Activated T-helper 1 cell treated with anti-CD3 and anti-CD28 coated beads, Interleukin-2, amount 50 U/mL, for 16 hours (primary cell): ENCODE results near the gene MAN2A1.
"Not testable (repeated sequence)": the region's sequence is repeated elsewhere in the genome, so short reads cannot be mapped to it uniquely, and the experiment has no call there.

Source experiments
- DNase-seq, 2 donors: peaks; one replicate each; pipeline ENCODE4 v3.0.0-alpha.2; 2020; ENCODE audit warnings: low read depth in 1 of 2, low spot score in 1 of 2

The MAN2A1 gene

GRCh38 chr5:109857405-109858031 is 167.8 kb downstream of the MAN2A1 start:
- DNase-seq, result no peak

DNA sequence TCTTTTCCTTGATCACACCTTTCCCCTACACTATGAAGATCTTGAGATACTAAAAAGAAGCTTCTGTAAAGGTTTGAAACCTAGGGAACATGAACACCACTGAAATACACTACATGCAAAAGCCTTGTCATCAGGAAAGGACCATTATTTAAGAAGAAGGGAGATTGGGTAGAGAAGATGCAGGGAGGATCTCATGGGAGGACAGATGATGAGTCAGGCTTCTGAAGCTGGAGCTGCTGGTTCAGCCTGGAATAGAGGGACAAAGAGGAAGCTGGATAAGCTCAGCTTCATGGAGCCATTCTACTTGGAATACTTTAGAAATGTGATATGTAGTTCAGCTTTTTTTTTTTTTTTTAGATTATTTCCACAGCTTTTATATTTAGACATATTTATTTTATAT is 169.8 kb downstream of the MAN2A1 start:
- no peak for DNase-seq

DNA sequence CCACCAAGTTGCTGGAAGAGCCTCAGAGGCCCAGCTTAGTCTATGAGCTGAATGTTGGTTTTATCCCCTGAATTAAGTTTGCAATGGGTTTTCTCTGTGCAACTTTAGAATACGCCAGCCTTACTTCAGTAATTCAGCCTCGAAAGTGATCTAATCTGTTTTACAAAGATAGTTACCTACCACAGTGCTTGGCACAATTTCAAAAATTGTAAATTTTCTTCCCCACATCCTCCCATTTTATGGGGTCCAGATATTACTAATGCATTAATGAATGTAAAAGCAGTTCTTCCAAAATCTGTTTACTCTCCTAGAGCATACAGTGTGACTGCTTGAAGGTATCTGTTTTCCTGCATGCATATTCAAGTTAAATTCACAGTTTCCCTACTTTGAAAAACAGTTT is 172.6 kb downstream of the MAN2A1 start:
- DNase-seq, result no peak

GRCh38 chr5:109863752-109864151 is 174.0 kb downstream of the MAN2A1 start:
- DNase-seq, result no peak

GRCh38 chr5:109865637-109866036 is 175.9 kb downstream of the MAN2A1 start:
- no peak for DNase-seq

- DNase-seq, result no peak
These were observed 176.3 kb downstream of the MAN2A1 start for GRCh38 chr5:109866051-109866450.

DNA sequence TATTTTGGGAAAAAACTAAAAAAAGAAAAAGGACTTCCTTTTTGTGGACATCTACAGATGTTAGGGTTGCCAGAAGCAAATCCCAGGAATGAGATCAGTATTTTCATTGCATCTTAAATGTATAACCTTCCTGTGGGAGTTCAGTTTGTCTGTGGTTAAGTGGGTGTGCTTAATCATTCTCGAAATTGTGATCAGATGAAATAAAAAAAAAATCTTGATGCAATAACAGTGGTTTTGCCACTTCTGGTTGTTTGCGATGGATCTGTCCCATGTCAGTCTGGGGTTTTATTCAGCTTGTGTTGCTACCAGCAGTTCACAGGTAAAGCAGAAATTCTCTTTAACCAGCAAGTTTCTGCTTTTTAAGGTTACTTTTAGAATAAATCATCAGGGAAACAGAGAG is 179.0 kb downstream of the MAN2A1 start:
- no peak for DNase-seq

- DNase-seq, result no peak
These were observed 184.0 kb downstream of the MAN2A1 start for GRCh38 chr5:109873687-109874086.

- DNase-seq, result no peak
These were observed 184.4 kb downstream of the MAN2A1 start for GRCh38 chr5:109874108-109874507.

GRCh38 chr5:109876030-109876725 is 186.5 kb downstream of the MAN2A1 start:
- no peak for DNase-seq

- DNase-seq, result no peak
These were observed 187.4 kb downstream of the MAN2A1 start for GRCh38 chr5:109876941-109877669.

DNA sequence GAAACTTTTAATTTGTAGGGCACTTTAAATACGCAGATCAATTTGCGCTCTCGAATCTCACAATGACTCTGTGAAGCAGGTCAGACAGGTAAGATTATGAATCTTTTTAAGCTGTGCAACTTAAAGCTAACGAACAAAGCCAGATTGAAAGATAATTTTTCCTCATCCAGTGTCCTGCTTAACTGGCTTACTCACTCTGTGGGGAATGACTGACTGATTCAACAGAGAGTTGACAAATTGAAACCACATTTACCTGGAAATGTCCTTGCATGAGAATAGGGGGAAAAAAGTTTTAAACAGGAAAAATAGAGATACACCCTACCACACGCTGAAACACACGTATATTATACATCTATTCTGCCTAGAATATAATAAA is 187.9 kb downstream of the MAN2A1 start:
- DNase-seq, result no peak

DNA sequence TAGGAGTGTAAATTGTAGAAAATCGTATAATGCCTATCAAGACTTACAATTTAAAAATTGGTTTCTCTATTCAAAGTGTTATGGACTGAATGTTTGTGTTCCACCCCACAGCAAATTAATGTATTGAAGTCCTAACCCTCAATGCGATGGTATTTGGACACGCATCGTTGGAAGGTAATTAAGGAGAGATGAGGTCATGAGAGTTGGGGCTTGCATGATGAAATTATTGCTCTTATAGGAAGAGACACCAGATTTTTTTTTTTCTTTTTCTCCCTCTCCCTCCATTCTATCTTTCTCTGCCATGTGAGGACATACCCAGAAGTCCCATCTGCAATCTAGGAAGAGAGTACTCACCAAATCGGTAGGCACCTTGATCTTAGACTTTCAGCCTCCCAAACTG is 189.2 kb downstream of the MAN2A1 start:
- DNase-seq, result no peak

DNA sequence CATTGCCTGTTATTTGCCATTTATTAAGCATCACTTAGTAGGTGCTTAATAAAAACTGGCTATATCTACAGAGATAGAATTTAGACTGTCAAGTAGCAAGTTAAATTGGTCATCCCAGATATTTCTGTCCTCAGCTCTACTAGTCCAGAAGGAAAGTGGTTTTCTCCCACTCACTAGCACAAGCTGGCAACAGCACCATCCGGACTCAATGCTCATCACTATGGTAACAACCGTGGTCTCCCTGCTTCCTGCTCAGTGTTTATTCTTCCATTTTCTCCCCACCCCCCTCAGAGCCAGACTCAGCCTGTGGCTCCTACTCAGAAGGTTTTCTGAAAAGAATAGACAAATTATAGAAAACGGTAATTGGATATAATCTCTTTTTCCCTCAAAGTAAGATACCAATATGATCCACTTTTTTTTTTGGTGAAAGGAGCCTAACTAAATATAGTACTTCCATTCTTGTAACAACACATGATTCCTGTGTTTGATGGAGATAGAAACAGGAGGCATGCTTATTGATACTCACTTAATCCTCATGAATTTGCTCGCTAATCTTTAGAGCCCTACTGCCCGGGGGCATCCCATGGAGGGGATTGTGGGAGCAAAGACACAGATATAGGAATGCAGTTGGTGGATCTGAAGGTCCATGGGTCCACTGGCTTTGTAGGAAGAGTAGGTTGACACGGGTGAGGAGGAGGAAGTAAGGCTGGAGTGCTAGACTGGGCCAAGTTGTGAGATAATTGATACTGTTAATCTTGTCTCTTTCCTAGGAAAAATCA is 191.4 kb downstream of the MAN2A1 start:
- no peak for DNase-seq

DNA sequence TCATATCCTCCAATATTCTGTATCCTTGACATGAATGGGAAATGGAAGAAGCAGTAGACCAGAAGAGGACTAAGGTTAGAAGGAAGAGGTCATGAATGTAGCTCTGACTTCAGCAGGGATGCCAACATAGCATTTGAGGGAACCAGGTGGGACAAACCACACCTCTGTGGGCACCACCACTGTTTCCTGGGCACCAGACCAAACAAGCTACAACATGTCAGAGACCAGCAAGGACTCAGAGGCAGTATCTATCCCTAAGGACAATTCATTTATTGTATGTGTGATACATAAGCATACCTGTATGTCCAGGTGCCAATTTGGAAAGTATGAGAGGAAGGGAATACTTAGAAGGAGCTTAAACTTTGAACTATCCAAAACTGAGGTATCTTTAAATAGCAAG is 192.8 kb downstream of the MAN2A1 start:
- no peak for DNase-seq

DNA sequence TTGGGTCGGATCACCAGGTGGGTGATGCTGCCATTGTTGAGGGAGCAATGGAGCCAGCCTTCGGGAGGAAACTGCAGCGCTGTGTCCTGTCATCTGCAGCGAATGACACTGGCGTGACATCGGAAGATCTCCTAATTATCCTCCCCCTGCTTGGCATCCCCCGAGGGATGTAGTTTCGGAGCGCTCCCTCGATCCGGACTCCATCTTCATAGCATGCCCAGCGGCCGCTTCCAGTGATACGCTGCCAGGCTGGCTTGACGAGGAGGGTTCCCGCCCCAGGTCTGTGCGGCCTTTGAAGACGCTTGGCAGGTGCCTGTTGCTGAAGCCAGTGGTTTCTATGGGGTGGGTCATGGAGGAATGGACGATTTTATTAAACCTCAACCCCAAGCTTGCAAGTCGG is 194.9 kb downstream of the MAN2A1 start:
- DNase-seq, result no peak

DNA sequence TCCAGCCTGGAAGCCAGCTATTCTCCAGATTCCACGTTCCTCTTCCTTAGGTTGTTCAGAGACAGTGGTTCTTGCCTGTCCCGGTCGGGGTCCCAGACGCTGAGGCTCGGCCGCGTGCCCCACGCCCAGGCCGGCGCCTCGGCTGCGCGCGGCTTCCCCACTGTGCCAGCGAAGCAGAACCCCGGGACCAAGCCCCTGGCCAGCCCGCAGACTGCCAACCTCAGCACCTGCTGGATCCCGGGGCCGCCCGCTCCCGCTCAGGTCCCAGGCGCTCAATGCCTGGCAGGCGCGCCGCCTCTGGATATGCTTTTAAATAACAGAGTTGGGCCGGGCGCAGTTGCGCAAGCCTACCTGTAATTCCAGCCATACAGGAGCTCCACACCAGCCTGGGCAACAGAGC is 195.5 kb downstream of the MAN2A1 start:
- DNase-seq, result no peak

DNA sequence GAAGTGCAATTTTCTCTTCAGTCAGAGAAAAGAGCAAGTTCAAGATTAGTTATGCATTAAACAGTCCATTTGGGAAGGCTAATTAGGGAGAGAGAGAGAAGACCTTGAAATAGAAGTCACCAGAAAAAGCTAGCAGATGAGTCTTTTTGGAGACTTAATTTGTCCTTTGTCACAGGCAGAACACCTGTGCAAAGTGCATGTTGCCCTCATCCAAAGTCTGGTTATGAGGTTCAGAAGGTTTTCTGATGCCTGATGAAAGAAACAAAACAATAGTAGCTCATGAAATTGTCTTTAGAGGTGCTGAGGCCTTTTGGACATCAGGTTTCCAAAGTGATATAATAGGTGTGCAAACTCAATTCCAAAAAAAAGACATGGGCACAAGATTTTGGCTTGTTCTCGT is 199.3 kb downstream of the MAN2A1 start:
- DNase-seq, result no peak

GRCh38 chr5:109893271-109893670 is 203.5 kb downstream of the MAN2A1 start:
- DNase-seq, result not testable (repeated sequence)

DNA sequence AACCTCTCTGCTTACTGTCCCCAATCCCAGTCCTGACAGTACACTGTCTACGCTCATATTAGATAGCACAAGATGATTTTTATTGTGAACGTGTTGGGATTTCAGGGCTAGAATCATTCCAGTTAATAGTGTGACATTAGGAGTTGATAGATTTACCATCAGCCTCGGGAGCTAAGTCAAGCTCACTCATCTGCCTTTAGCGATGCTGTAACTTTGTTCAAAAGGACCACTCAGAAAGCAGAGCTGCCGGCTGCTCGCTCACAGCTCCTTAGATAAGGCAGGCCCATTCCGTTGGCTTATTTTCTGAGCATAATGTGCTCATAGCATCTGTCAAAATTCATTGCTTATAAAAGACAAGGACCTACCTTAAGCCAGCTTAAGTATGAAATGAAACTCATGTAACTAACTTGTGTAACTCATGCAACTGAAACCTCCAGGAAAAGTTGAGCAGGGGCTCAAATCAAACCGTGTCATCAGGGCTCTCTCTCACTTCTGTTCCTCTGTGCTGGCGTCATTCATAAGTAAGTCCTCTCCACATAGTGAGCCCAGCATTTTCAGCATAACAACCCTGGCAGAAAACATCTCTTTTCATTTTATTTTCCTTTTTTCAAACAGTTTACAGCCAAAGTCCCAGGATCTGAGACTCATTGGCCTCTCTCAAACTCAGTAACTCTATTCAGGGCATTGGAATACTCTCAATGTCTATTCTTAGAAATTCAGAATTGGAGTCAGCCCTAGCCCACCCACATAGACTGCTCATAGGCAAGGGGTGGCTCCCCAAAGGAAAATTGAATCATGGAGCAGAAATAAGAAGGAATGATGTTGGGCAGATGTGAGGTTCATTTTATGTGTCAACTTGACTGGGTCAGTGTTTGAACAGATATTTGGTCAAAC is 208.8 kb downstream of the MAN2A1 start:
- no peak for DNase-seq

DNA sequence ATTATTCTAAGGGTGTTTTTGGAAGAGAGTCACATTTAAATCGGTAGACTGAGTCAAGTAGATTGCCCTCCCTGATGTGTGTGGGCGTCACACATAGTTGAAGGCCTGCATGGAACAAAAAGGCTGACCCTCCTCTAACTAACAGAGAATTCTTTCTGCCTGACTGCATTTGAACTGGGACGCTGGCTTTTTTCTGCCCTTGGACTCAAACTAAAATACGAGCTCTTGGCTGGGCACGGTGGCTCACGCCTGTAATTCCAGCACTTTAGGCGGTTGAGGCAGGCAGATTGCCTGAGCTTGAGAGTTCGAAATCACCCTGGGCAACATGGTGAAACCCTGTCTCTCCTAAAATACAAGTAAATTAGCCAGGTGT is 209.4 kb downstream of the MAN2A1 start:
- DNase-seq, result no peak
